Measurements from ENCODE around the gene PTGFR. TPM values are rescaled to one million over a fixed set of nuclear protein-coding genes. Genes with fewer than 3 reads are reported as not detected.

PTGFR gene
- total and polyA plus RNA-seq, 4 donors: 4.1 to 28.9 (median 10.9) TPM

DNA sequence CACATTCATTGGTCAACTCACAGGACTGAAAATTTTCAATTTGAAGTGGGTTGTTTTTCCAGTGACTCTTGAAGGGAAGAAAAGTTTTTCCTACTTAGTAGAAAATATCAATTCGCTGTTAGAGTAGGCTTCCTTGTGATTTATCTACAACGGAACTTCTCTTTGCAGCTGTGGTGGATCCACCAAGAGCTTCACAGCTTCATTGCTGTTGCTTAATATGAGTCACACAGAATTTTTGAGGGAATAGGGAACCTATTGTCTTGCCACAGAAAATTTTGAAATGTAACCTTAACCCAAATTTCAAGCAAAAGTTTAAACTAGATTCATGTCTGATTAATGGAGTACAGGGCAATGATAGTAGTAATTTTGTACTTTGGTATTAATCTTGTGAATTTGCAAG, 71.1 kb downstream of the PTGFR start:
- no peak overlapping the region for H3K27ac ChIP-seq (ENCODE audit: low read depth, low read length)
- H3K4me1 ChIP-seq (ENCODE audit: control insufficient read depth, insufficient read depth, low read length): no peaks in the 10 kb centered on the region
- no peaks in the 10 kb centered on the region for H3K27me3 ChIP-seq (ENCODE audit: control insufficient read depth, insufficient read depth, low read length)
- H3K9me3 ChIP-seq (ENCODE audit: control insufficient read depth, insufficient read depth, low read length): no peaks in the 10 kb centered on the region
- H3K36me3 ChIP-seq (ENCODE audit: control insufficient read depth, insufficient read depth, low read length): no peaks in the 10 kb centered on the region
- DNase-seq (ENCODE audit: low read depth in 4 of 6, low spot score in 6 of 6): no peak
- H3K4me3 ChIP-seq (ENCODE audit: low read depth, low read length): no peak overlapping the region
- no CpG with 5 or more reads among the region's 2 CpGs for WGBS (ENCODE audit: insufficient coverage)

DNA sequence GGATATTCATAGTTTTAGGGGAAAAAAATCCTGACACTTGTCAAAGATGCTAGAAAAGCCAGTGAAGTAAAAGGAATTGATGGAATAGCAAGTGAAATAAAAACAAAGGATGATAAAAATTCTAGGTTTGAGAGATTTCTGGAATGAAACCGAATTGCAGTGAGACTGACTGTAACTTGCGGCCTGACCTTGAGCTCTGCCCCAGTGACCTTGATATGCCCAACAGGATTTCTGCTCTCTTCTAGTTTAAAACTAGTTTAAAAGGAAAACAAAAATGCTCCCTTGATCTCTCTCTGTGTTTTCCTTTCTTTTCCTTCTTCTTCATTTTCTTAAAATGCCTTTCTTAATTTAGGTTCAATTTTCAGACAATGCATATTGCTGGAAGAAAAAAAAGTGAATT, 74.6 kb downstream of the PTGFR start:
- H3K36me3 ChIP-seq (ENCODE audit: control insufficient read depth, insufficient read depth, low read length): no peaks in the 10 kb centered on the region
- H3K27me3 ChIP-seq (ENCODE audit: control insufficient read depth, insufficient read depth, low read length): no peaks in the 10 kb centered on the region
- H3K27ac ChIP-seq (ENCODE audit: low read depth, low read length): no peak overlapping the region
- no peak overlapping the region for H3K4me3 ChIP-seq (ENCODE audit: low read depth, low read length)
- no peak for DNase-seq (ENCODE audit: low read depth in 4 of 6, low spot score in 6 of 6)
- no peaks in the 10 kb centered on the region for H3K9me3 ChIP-seq (ENCODE audit: control insufficient read depth, insufficient read depth, low read length)
- no peaks in the 10 kb centered on the region for H3K4me1 ChIP-seq (ENCODE audit: control insufficient read depth, insufficient read depth, low read length)
- 70% methylated on average over 2 of the region's 2 CpGs for WGBS (ENCODE audit: insufficient coverage)

DNA sequence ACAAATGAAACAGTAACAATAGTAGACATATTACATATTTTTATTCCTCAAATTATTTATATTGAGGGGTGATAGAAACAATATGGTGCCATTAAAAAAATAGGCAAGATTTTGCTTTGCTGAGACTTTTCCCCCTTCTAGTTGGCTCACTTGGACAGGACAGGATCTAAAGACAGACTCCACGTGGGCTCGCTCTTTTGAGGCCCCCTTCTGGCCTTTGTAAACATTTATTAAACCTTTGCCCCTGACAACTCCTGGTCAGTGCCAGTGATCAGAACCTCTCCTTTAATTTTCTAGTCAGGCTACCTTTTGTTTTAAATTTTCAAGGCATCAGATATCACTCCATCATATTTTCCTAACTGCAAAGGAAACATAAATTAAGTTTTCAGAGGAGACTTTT, 79.8 kb downstream of the PTGFR start:
- DNase-seq (ENCODE audit: low read depth in 4 of 6, low spot score in 6 of 6): no peak
- Histone ChIP-seq H3K4me1 (ENCODE audit: control insufficient read depth, insufficient read depth, low read length) (no peaks in the 10 kb centered on the region), H3K27me3 (ENCODE audit: control insufficient read depth, insufficient read depth, low read length) (no peaks in the 10 kb centered on the region), H3K36me3 (ENCODE audit: control insufficient read depth, insufficient read depth, low read length) (no peaks in the 10 kb centered on the region), H3K27ac (ENCODE audit: low read depth, low read length) (no peak overlapping the region), H3K4me3 (ENCODE audit: low read depth, low read length) (no peak overlapping the region), H3K9me3 (ENCODE audit: control insufficient read depth, insufficient read depth, low read length) (no peaks in the 10 kb centered on the region)
- 71% methylated on average over 2 of the region's 2 CpGs for WGBS (ENCODE audit: insufficient coverage)

DNA sequence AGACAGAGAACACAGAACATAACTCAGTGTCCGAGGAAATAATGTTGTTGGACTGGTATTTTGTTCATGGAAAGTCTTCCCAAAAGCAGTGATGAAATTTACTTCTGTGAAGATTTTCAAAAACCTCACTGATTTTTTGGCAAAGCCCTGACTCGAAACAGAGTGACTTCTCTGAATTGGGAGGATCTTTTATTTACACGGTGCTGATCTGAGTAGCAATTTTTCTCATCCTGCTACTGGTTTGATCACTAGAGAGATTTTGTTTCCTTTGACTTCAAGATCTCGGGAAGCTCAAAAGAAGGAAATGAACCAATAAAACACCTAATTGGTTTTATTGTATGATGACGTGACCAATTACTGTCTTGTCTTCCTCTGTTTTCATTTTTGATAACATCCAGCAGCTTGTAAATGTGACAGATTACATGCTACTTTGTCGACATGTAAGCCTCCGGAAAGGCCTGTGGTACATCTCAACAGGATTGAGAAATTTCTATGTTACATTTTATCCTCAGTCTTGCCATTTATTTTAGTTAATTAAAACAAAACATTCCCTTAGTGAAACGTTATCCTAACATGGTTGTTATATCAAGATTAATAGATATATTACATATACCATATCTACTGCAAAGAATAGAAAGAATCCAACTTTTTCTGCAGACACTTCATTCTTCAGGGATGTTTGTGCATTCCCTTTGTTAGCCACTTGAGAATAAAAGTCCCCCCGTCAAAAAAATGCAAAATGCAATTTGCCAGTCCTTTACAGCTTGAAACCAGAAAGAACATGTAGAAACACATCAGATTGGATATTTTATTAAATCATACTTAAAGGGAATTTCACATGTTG, 86.7 kb downstream of the PTGFR start:
- DNase-seq (ENCODE audit: low read depth in 4 of 6, low spot score in 6 of 6): no peak
- Histone ChIP-seq H3K4me3 (ENCODE audit: low read depth, low read length) (no peak overlapping the region), H3K36me3 (ENCODE audit: control insufficient read depth, insufficient read depth, low read length) (no peaks in the 10 kb centered on the region), H3K9me3 (ENCODE audit: control insufficient read depth, insufficient read depth, low read length) (no peaks in the 10 kb centered on the region), H3K27ac (ENCODE audit: low read depth, low read length) (no peak overlapping the region), H3K4me1 (ENCODE audit: control insufficient read depth, insufficient read depth, low read length) (no peaks in the 10 kb centered on the region), H3K27me3 (ENCODE audit: control insufficient read depth, insufficient read depth, low read length) (no peaks in the 10 kb centered on the region)
- 83% methylated on average over 1 of the region's 9 CpGs for WGBS (ENCODE audit: insufficient coverage)

DNA sequence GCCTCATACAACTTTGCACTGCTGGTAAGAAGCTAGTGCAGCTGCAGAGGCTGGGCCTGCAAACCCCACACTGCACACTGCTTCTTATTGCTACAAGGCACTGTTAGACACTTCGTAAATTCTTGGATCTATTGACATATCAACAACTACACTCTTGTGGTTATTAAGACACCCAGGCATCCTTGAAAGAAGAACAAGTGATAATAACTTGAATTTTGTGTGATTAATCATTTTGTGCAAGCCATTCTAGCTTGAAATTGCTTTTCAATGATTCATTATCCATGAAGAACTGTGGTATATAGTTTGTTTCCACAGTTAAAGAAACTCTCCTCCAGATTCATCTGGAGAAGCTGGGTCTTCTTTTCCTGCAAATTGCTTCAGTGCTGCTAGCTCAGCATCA, 95.8 kb downstream of the PTGFR start:
- peak in 1 of 6 donors; percentile 17 for DNase-seq (ENCODE audit: low read depth in 4 of 6, low spot score in 6 of 6)
- Histone ChIP-seq H3K9me3 (ENCODE audit: control insufficient read depth, insufficient read depth, low read length) (no peaks in the 10 kb centered on the region), H3K27ac (ENCODE audit: low read depth, low read length) (no peak overlapping the region), H3K4me1 (ENCODE audit: control insufficient read depth, insufficient read depth, low read length) (no peaks in the 10 kb centered on the region), H3K27me3 (ENCODE audit: control insufficient read depth, insufficient read depth, low read length) (no peaks in the 10 kb centered on the region), H3K36me3 (ENCODE audit: control insufficient read depth, insufficient read depth, low read length) (no peaks in the 10 kb centered on the region), H3K4me3 (ENCODE audit: low read depth, low read length) (no peak overlapping the region)
- no CpG with 5 or more reads among the region's 1 CpG for WGBS (ENCODE audit: insufficient coverage)

DNA sequence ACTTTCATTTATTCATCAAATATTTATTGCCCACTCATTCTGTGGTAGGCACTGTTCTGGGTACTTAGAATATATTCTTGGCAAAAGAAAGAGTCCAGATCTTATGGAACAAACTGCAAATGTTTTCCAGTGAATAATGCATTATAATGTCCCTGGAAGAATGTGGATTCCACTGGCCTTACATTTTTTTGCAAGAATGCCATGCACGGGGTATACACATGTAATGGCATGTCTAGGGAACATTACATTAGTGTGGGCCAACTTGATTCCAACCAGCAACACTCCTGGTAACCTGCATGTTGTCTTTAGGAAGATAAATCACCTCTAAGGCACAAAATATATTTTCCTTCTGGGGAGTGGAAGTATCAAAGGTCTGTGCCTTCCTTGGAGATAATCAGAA, 96.4 kb downstream of the PTGFR start:
- no peaks in the 10 kb centered on the region for H3K4me1 ChIP-seq (ENCODE audit: control insufficient read depth, insufficient read depth, low read length)
- no peaks in the 10 kb centered on the region for H3K27me3 ChIP-seq (ENCODE audit: control insufficient read depth, insufficient read depth, low read length)
- H3K9me3 ChIP-seq (ENCODE audit: control insufficient read depth, insufficient read depth, low read length): no peaks in the 10 kb centered on the region
- DNase-seq (ENCODE audit: low read depth in 4 of 6, low spot score in 6 of 6): no peak
- H3K27ac ChIP-seq (ENCODE audit: low read depth, low read length): no peak overlapping the region
- no peak overlapping the region for H3K4me3 ChIP-seq (ENCODE audit: low read depth, low read length)
- H3K36me3 ChIP-seq (ENCODE audit: control insufficient read depth, insufficient read depth, low read length): no peaks in the 10 kb centered on the region
- 80% methylated on average over 1 of the region's 1 CpG for WGBS (ENCODE audit: insufficient coverage)

Other genes starting within 250 kb of the PTGFR start
- gene IFI44L, start 129.5 kb downstream of the PTGFR start, total RNA-seq: 10 to 100 TPM; 34.3 to 48.3 TPM
- 10 to 100 TPM; 19.6 to 27.7 TPM for gene IFI44L, start 129.5 kb downstream of the PTGFR start, polyA plus RNA-seq (ENCODE audit: insufficient read length in 2 of 2)
- gene IFI44, start 158.9 kb downstream of the PTGFR start, total RNA-seq: 10 to 100 TPM; 33.6 to 40.2 TPM
- gene IFI44, start 158.9 kb downstream of the PTGFR start, polyA plus RNA-seq (ENCODE audit: insufficient read length in 2 of 2): 10 to 100 TPM; 38.3 to 38.9 TPM